CMK (cell line): Measurements from ENCODE around the gene PEAK1.

Experiments used
- DNase-seq: peaks from one replicate; pipeline ENCODE4 v3.0.0-alpha.2; 2010; ENCODE audit warnings: low read depth

Gene PEAK1

GRCh38 chr15:77358545-77359240, 61.2 kb downstream of the PEAK1 start:
- DNase-seq, result no peak

GRCh38 chr15:77356305-77356704, 63.6 kb downstream of the PEAK1 start:
- DNase-seq, result no peak

- DNase-seq, result no peak
Observed at GRCh38 chr15:77355321-77355720, 64.6 kb downstream of the PEAK1 start.

- DNase-seq, result no peak
Observed at GRCh38 chr15:77354063-77354462, 65.8 kb downstream of the PEAK1 start.

GRCh38 chr15:77352887-77353286, 67.0 kb downstream of the PEAK1 start:
- no peak for DNase-seq

GRCh38 chr15:77350792-77351191, 69.1 kb downstream of the PEAK1 start:
- no peak for DNase-seq

- no peak for DNase-seq
Observed at GRCh38 chr15:77349666-77350065, 70.2 kb downstream of the PEAK1 start.

- DNase-seq, result no peak
Observed at GRCh38 chr15:77348511-77348910, 71.4 kb downstream of the PEAK1 start.

- no peak for DNase-seq
Observed at GRCh38 chr15:77347197-77347596, 72.7 kb downstream of the PEAK1 start.

GRCh38 chr15:77346245-77347036, 73.5 kb downstream of the PEAK1 start:
- DNase-seq, result no peak

GRCh38 chr15:77342807-77343206, 77.1 kb downstream of the PEAK1 start:
- DNase-seq, result no peak

- DNase-seq, result no peak
Observed at GRCh38 chr15:77340245-77340644, 79.7 kb downstream of the PEAK1 start.

- no peak for DNase-seq
Observed at GRCh38 chr15:77336006-77336405, 83.9 kb downstream of the PEAK1 start.

GRCh38 chr15:77335298-77335697, 84.6 kb downstream of the PEAK1 start:
- no peak for DNase-seq

- no peak for DNase-seq
Observed at GRCh38 chr15:77333166-77333565, 86.7 kb downstream of the PEAK1 start.

- DNase-seq, result no peak
Observed at GRCh38 chr15:77329202-77329601, 90.7 kb downstream of the PEAK1 start.

- no peak for DNase-seq
Observed at GRCh38 chr15:77327844-77328529, 91.9 kb downstream of the PEAK1 start.

GRCh38 chr15:77327168-77327567, 92.7 kb downstream of the PEAK1 start:
- no peak for DNase-seq

GRCh38 chr15:77326366-77326765, 93.5 kb downstream of the PEAK1 start:
- DNase-seq, result no peak

GRCh38 chr15:77312523-77312922, 107.4 kb downstream of the PEAK1 start:
- DNase-seq, result no peak

- no peak for DNase-seq
Observed at GRCh38 chr15:77311618-77312398, 108.1 kb downstream of the PEAK1 start.

GRCh38 chr15:77311020-77311419, 108.9 kb downstream of the PEAK1 start:
- DNase-seq, result no peak
